ENCODE data around the gene SALL1. TPM values are rescaled to one million over a fixed set of nuclear protein-coding genes. Genes with fewer than 3 reads are reported as not detected.

SALL1 gene
- total RNA-seq, 2 experiments from 2014 or later: not detected

DNA sequence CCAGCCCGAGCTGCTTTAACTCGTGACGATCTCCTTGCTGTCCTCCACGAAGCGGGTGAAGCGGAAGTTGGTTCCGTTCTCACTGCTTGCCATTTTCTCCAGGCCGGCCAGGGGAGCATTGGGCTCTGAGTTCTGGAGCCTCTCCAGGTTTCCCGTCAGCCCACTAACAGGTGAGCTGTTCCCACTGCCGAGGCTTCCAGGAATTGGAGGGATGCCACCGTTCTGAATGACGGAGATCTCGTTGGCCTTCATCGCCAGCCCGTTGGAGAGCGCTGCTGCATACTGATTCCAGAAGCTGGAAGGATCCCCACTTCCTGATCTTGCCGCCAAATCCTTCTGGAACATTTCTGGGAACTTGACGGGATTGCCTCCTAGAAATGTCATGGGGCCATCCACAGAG is 14.0 kb downstream of the SALL1 start:
- H3K36me3 Mint-ChIP-seq (ENCODE audit: low read depth): no peaks in the 10 kb centered on the region
- POLR2A ChIA-PET: no interaction called here
- H3K4me3 Mint-ChIP-seq: no peak overlapping the region
- H3K9me3 Mint-ChIP-seq (ENCODE audit: low read depth): no peaks in the 10 kb centered on the region
- no peak overlapping the region for H3K27ac Mint-ChIP-seq
- CTCF ChIA-PET: no interaction called here
- DNase-seq: no peak
- ATAC-seq: no peak
- no peaks in the 10 kb centered on the region for H3K4me1 Mint-ChIP-seq
- peaks cover 33% of the 10 kb centered on the region for H3K27me3 Mint-ChIP-seq
- intact Hi-C loops (cut with DNase I, micrococcal nuclease): no loop called here

DNA sequence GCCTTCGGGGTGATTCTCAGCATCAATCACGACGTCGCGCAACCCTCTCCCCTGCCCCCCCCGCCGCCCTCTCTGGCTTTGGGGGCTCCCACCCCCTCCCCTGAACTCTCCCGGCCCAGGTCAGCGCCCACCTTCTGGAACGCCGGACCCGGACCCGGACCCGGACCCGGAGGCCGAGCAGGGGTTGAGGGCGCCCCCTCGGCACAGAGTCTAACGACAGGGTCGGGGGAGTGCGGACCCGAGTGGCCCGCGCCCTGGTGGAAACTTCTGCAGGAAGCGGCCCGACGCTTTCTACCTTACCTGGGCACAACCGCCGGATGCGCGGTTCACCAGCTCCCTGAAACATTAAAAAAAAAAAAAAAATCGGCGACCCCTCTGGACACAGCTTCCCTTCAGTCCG is 16.2 kb downstream of the SALL1 start:
- H3K27ac Mint-ChIP-seq: no peak overlapping the region
- H3K4me1 Mint-ChIP-seq: no peaks in the 10 kb centered on the region
- peaks cover 40% of the 10 kb centered on the region for H3K27me3 Mint-ChIP-seq
- ChIA-PET POLR2A (no interaction called here), CTCF (no interaction called here)
- no peaks in the 10 kb centered on the region for H3K9me3 Mint-ChIP-seq (ENCODE audit: low read depth)
- DNase-seq (no peak), ATAC-seq (no peak)
- H3K4me3 Mint-ChIP-seq: no peak overlapping the region
- no peaks in the 10 kb centered on the region for H3K36me3 Mint-ChIP-seq (ENCODE audit: low read depth)
- intact Hi-C loops (cut with DNase I, micrococcal nuclease): no loop called here

DNA sequence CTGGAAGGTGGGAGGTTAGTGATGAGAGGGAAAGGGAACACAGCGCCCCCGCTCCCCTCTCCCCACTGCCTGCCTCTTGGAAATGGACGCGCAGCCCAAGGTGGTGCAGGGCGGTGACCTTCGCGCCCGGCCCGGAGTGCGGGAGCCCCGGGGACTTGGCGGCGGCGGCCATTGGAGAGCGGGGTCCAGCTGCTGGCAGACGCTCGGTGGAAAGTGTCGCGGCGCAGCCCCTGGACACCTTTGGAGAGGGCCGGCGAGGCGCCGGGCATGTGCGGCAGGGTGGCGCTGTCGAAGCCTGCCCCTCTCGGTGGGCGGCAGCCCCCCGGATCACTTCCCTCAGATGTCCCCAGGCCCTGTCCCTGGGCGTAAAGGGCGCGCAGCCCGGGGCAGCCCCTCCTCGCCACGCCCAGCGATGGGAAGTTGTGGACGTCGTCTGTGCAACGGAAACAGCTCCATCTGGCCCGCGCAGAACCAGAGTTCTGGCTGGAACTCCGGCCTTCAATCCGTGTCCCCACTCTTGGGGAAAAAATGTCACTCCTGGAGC is 16.7 kb downstream of the SALL1 start:
- H3K9me3 Mint-ChIP-seq (ENCODE audit: low read depth): no peaks in the 10 kb centered on the region
- no peak overlapping the region for H3K4me3 Mint-ChIP-seq
- no peak for ATAC-seq
- H3K27ac Mint-ChIP-seq: no peak overlapping the region
- POLR2A ChIA-PET: no interaction called here
- H3K4me1 Mint-ChIP-seq: no peaks in the 10 kb centered on the region
- no peaks in the 10 kb centered on the region for H3K36me3 Mint-ChIP-seq (ENCODE audit: low read depth)
- CTCF ChIA-PET: no interaction called here
- intact Hi-C loops (cut with DNase I, micrococcal nuclease): no loop called here
- DNase-seq: no peak
- peaks cover 40% of the 10 kb centered on the region for H3K27me3 Mint-ChIP-seq

DNA sequence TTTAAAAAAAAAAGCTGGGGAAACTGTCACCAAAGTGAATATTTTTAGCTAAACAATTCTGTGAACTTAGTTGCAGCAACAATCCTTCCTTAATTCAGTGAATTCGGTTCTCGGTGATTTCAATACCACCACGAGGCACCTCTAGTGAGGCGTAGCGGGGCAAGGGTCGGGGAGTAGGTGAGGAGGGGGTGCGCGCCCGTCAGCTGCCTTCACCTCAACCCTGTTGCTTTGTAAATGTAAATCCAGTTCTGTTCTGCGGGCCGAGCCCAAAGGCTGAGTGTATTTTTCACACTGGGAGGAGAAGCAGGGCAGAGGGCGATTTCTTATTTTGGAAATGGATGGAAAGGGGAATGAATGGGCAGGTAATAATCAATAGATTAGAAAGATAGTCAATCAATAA is 17.4 kb downstream of the SALL1 start:
- Mint-ChIP-seq H3K4me1 (no peaks in the 10 kb centered on the region), H3K9me3 (ENCODE audit: low read depth) (no peaks in the 10 kb centered on the region), H3K36me3 (ENCODE audit: low read depth) (no peaks in the 10 kb centered on the region), H3K4me3 (no peak overlapping the region), H3K27ac (no peak overlapping the region), H3K27me3 (peaks cover 40% of the 10 kb centered on the region)
- CTCF ChIA-PET: no interaction called here
- POLR2A ChIA-PET: no interaction called here
- ATAC-seq (no peak), DNase-seq (no peak)
- intact Hi-C loops (cut with DNase I, micrococcal nuclease): no loop called here

DNA sequence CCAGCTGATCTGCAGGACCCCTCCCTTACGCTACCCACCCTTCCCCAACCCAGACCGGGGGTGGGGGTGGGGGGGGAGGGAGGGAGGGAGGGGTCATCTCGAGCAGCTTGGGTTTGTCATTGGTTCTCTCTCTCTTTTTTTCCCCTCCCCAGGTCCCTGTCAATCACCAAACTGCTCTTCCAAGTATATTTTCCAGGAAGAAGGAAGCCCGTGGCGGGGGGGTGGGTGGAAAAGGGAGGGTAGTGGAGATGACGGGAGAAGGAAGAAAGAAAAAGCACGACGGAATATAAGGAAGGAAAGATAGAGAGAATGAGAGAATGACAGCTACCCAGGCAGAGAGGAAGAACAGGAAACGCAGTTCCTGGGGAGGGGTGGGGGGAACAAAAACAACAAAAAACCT is 17.9 kb downstream of the SALL1 start:
- POLR2A ChIA-PET: no interaction called here
- Mint-ChIP-seq H3K9me3 (ENCODE audit: low read depth) (no peaks in the 10 kb centered on the region), H3K36me3 (ENCODE audit: low read depth) (no peaks in the 10 kb centered on the region), H3K27ac (no peak overlapping the region), H3K27me3 (peaks cover 40% of the 10 kb centered on the region), H3K4me3 (no peak overlapping the region), H3K4me1 (no peaks in the 10 kb centered on the region)
- CTCF ChIA-PET: no interaction called here
- intact Hi-C loops (cut with DNase I, micrococcal nuclease): no loop called here
- no peak for DNase-seq
- ATAC-seq: no peak

DNA sequence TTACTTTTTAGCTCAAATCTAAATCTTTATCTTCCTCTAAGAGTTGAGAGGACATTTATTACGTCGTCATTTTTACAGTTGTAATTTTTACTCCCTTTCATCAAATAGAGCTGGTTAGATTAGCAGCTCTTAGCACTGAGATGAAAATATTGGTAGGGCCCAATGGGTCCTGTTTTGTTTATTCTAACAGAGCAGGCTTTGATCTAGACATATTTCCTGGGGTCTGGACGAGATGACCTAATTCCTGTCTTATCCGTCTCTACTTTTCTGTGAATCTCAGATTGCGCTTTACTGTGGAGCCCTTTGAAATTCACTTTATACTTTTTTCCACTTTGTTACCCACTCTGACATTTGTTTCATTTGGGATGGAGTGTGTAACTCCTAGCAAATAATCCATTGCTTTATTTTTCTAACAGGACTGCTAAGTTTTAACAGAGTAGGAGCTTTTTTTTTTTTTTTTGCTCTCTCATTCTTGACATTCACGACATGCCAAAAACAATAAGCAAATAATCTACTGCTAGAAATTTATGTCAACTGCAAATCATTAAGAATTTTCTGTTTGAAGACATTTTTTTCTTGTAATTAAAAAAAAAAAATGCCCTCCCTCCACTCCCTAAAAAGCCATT is 18.5 kb downstream of the SALL1 start:
- no peak overlapping the region for H3K27ac Mint-ChIP-seq
- H3K9me3 Mint-ChIP-seq (ENCODE audit: low read depth): no peaks in the 10 kb centered on the region
- no peak for DNase-seq
- ChIA-PET CTCF (no interaction called here), POLR2A (no interaction called here)
- H3K4me1 Mint-ChIP-seq: no peaks in the 10 kb centered on the region
- ATAC-seq: no peak
- peaks cover 40% of the 10 kb centered on the region for H3K27me3 Mint-ChIP-seq
- H3K4me3 Mint-ChIP-seq: no peak overlapping the region
- H3K36me3 Mint-ChIP-seq (ENCODE audit: low read depth): no peaks in the 10 kb centered on the region
- intact Hi-C loops (cut with DNase I, micrococcal nuclease): no loop called here

DNA sequence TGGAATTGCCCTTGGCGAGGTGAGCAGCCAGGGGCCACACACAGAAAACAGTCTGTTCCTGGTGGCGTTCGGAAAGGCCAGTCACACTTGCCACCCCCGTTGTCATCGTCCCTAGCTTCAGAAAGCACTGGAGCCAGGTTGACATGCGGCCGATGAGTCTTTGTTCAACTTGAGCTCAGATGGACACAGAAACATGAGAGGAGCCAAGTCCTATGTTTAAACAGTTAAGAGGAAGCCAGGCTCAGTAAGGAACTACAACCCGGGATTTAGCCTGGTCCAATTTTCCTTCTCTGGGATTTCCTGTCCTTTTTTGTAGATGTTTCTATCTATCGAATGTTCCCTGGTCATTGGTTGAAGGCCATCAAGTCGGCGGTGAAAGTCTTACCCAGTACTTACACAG is 19.5 kb downstream of the SALL1 start:
- no peak overlapping the region for H3K27ac Mint-ChIP-seq
- POLR2A ChIA-PET: no interaction called here
- no peaks in the 10 kb centered on the region for H3K36me3 Mint-ChIP-seq (ENCODE audit: low read depth)
- CTCF ChIA-PET: no interaction called here
- ATAC-seq (no peak), DNase-seq (no peak)
- H3K27me3 Mint-ChIP-seq: peaks cover 40% of the 10 kb centered on the region
- no peak overlapping the region for H3K4me3 Mint-ChIP-seq
- intact Hi-C loops (cut with DNase I, micrococcal nuclease): no loop called here
- no peaks in the 10 kb centered on the region for H3K4me1 Mint-ChIP-seq
- H3K9me3 Mint-ChIP-seq (ENCODE audit: low read depth): no peaks in the 10 kb centered on the region

DNA sequence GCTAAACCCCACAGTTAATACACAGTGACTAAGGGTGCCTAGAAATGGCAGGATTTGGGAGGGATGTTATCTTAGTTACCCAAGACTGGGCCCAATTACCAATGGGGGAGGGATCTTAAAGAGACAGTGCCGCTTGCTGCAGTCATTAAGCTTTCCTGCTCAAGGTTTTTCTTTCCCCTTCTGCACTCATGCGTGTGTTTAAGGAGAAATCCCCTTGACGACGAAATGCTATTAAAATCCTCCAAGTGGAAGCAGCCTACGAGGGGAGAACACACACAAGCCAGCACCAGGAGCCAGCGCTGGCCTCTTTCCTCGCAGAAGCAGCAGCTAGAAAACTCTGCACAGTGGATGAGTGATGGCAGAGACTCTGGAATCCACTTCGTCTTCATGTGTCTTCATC is 22.0 kb downstream of the SALL1 start:
- ChIA-PET CTCF (no interaction called here), POLR2A (no interaction called here)
- H3K4me3 Mint-ChIP-seq: no peak overlapping the region
- H3K9me3 Mint-ChIP-seq (ENCODE audit: low read depth): no peaks in the 10 kb centered on the region
- no peaks in the 10 kb centered on the region for H3K4me1 Mint-ChIP-seq
- no peaks in the 10 kb centered on the region for H3K36me3 Mint-ChIP-seq (ENCODE audit: low read depth)
- ATAC-seq: no peak
- no peak overlapping the region for H3K27ac Mint-ChIP-seq
- DNase-seq: no peak
- H3K27me3 Mint-ChIP-seq: peaks cover 29% of the 10 kb centered on the region
- intact Hi-C loops (cut with DNase I, micrococcal nuclease): no loop called here

DNA sequence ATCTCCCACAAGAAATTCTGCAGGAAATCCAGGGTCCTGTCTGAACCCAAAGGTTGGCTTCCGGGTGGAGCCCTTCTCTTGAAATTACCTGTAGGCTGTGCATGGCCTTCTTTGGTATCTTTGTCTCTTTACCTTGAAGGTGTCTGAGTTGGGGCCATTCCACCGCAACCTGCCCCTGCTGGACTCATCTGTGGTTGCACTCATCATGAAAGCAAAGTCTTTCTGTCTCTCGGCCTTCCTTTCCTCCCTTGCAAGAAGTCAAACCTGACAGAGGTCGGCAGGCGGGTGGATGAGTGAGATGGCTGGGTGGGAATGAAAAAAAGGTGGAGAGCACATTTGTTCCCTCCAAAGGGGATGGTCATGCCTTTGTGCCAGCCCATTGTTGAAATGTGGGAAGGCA is 25.1 kb downstream of the SALL1 start:
- H3K36me3 Mint-ChIP-seq (ENCODE audit: low read depth): no peaks in the 10 kb centered on the region
- no peak overlapping the region for H3K4me3 Mint-ChIP-seq
- H3K9me3 Mint-ChIP-seq (ENCODE audit: low read depth): no peaks in the 10 kb centered on the region
- POLR2A ChIA-PET: interaction anchor here (0.6 kb wide), 1 partner anchor 16 kb away, joined by 7 read pairs; no protein-coding TSS in a partner anchor
- intact Hi-C loops (cut with DNase I, micrococcal nuclease): no loop called here
- ATAC-seq (no peak), DNase-seq (no peak)
- peaks cover 11% of the 10 kb centered on the region for H3K27me3 Mint-ChIP-seq
- no peaks in the 10 kb centered on the region for H3K4me1 Mint-ChIP-seq
- CTCF ChIA-PET: no interaction called here
- no peak overlapping the region for H3K27ac Mint-ChIP-seq

DNA sequence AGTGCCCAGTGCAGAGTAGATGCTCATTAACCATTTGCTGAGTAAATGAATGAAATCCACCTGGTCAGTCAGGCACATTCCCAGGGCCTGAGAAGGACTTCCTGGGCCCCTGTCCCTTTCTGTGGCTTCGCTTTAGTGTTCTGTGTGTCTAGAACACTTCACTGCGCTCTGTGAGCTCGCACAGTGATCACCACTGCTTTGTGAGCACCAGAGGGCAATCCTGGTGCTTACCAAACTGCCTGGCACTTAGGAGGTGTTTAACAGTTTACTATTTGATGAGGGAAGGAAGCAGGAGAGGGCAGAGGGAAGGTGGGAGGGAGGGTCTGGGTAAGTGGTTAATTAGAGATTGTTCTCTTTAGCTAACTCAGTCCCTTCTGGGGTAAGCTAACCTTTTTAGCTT is 26.2 kb downstream of the SALL1 start:
- Mint-ChIP-seq H3K27me3 (peaks cover 11% of the 10 kb centered on the region), H3K4me1 (no peaks in the 10 kb centered on the region), H3K27ac (no peak overlapping the region), H3K9me3 (ENCODE audit: low read depth) (no peaks in the 10 kb centered on the region), H3K4me3 (no peak overlapping the region), H3K36me3 (ENCODE audit: low read depth) (no peaks in the 10 kb centered on the region)
- POLR2A ChIA-PET: no interaction called here
- CTCF ChIA-PET: no interaction called here
- DNase-seq (no peak), ATAC-seq (no peak)
- intact Hi-C loops (cut with DNase I, micrococcal nuclease): no loop called here

DNA sequence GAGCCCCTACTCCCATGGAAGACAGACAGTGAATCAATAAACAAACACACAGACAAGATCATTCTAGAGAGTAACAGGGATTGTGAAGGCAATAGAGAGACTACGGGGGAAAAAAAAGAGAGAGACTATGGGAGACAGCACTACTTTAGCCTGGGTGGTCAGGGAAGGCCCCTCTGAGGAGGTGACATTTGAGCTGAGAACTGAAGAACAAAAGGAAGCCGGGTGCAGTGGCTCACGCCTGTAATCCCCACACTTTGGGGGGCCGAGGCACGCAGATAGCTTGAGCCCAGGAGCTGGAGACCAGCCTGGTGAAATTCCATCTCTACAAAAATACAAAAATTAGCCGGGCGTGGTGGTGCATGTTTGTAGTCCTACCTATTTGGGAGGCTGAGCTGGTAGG is 29.2 kb downstream of the SALL1 start:
- Mint-ChIP-seq H3K4me3 (no peak overlapping the region), H3K9me3 (ENCODE audit: low read depth) (no peaks in the 10 kb centered on the region), H3K27me3 (peaks cover 15% of the 10 kb centered on the region), H3K27ac (no peak overlapping the region), H3K36me3 (ENCODE audit: low read depth) (no peaks in the 10 kb centered on the region), H3K4me1 (no peaks in the 10 kb centered on the region)
- intact Hi-C loops (cut with DNase I, micrococcal nuclease): no loop called here
- ChIA-PET CTCF (no interaction called here), POLR2A (interaction anchor here (0.6 kb wide), 1 partner anchor 1853 kb away, joined by 6 read pairs; no protein-coding TSS in a partner anchor)
- ATAC-seq: no peak
- DNase-seq: no peak

DNA sequence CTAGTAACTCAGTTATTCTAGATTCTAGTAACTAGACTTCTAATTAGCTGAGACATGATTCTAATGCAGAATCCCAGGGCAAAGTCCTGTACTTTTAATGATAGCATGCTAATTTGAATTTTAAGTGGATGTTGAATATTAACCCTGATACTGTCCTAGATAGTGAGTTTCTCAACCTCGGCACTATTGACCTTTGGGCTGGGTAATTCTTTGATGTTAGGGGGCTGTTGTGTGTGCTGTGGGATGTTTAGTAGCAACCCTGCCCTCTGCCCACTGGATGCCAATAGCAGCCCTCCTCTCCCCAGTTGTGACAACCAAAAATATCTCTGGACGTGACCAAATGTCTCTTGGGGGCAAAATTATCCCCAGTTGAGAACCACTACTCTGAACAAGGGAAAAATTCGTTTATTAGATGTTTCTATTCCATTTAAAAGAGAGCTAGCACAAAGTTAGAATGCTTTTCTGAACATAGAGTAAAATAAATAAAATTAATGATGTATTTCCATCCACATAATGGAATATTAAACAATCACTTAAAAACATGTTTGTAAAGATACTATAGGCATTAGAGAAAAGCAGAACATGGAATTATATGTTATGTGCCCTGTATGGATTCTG is 30.2 kb downstream of the SALL1 start:
- Mint-ChIP-seq H3K27me3 (peaks cover 21% of the 10 kb centered on the region), H3K9me3 (ENCODE audit: low read depth) (no peaks in the 10 kb centered on the region), H3K4me3 (no peak overlapping the region), H3K36me3 (ENCODE audit: low read depth) (no peaks in the 10 kb centered on the region), H3K4me1 (no peaks in the 10 kb centered on the region), H3K27ac (no peak overlapping the region)
- DNase-seq (no peak), ATAC-seq (no peak)
- ChIA-PET POLR2A (no interaction called here), CTCF (no interaction called here)
- intact Hi-C loops (cut with DNase I, micrococcal nuclease): no loop called here
